K562 (cell line): ENCODE results near the gene PREX1. TPM values are rescaled to one million over a fixed set of nuclear protein-coding genes. Genes with fewer than 3 reads are reported as not detected.

Experiments used
- BHLHE40 ChIP-seq: IDR thresholded peaks from 2 replicates; pipeline ENCODE4 v1.6.1; 2011; ENCODE audit warnings: low read length, improper control_type of control experiment
- CREB1 ChIP-seq, 2 experiments: sonication (generic) in 1 of 2; formaldehyde crosslinking in 1 of 2; IDR thresholded peaks; 2 replicates each; pipeline versions ENCODE4 v1.6.1 to v1.8.0; 2012 to 2022; ENCODE audit warnings: inconsistent platforms in 1 of 2, mild to moderate bottlenecking in 1 of 2, missing genetic modification reagents in 1 of 2, moderate library complexity in 1 of 2
- GATAD2B ChIP-seq: fragments of 450-650 bp; IDR thresholded peaks from 2 replicates; pipeline ENCODE4 v1.6.1; 2017; ENCODE audit warnings: mild to moderate bottlenecking, borderline replicate concordance
- PRPF4 ChIP-seq: fragments of 200-400 bp; formaldehyde crosslinking; IDR thresholded peaks from one replicate; pipeline ENCODE4 v1.6.1; 2017; ENCODE audit warnings: low read length, low read depth, mild to moderate bottlenecking; ENCODE audit not compliant: insufficient read depth, poor library complexity, severe bottlenecking
- RBM39 ChIP-seq: fragments of 200-400 bp; formaldehyde crosslinking; optimal IDR thresholded peaks from 2 replicates; pipeline ENCODE3; 2018; ENCODE audit warnings: low read depth, low read length
- REST ChIP-seq, 2 experiments: fragments of 450-650 bp; formaldehyde crosslinking in 1 of 2; IDR thresholded peaks; 2 replicates each; pipeline versions ENCODE4 v1.4.0 to v1.6.1; 2014 to 2020; ENCODE audit warnings: mild to moderate bottlenecking in 2 of 2, borderline replicate concordance in 1 of 2, low read depth in 1 of 2
- XRCC5 ChIP-seq: fragments of 200-400 bp; formaldehyde crosslinking; IDR thresholded peaks from 2 replicates; pipeline ENCODE4 v1.6.1; 2017; ENCODE audit warnings: low read depth, mild to moderate bottlenecking, low read length
- ZBTB1 ChIP-seq: sonication (generic); formaldehyde crosslinking; IDR thresholded peaks from 2 replicates; pipeline ENCODE4 v1.8.1; 2023; ENCODE audit warnings: missing genetic modification reagents, low read depth, mild to moderate bottlenecking, borderline replicate concordance
- ZNF143 ChIP-seq: sonication (generic); formaldehyde crosslinking; IDR thresholded peaks from 2 replicates; pipeline ENCODE4 v1.9.0; 2022; ENCODE audit warnings: mild to moderate bottlenecking, missing genetic modification reagents
- polyA plus RNA-seq, 8 experiments: library from polyadenylated mRNA; depleted of rRNA in 4 of 8; stranded (reverse) in 5 of 8; unstranded in 3 of 8; fragments of >200 nt; fragmentation: Nextera tagmentation in 2 of 8; fragmentation: Illumina TruSeq in 1 of 8; extraction: Ambion mirVana in 2 of 8; extraction: Trizol in 1 of 8; gene quantifications; 2 replicates each; pipeline versions ENCODE4 v1.2.1 to v1.2.3, GENCODE V29; 2011 to 2014; ENCODE audit warnings: inconsistent platforms in 1 of 8, missing spikeins in 1 of 8
- total RNA-seq, 7 experiments: library from RNA; depleted of rRNA in 6 of 7; stranded (reverse); fragments of >200 nt in 6 of 7; fragmentation: Illumina TruSeq in 2 of 7; extraction: Trizol in 2 of 7; gene quantifications; 2 replicates each; pipeline versions ENCODE4 v1.2.1 to v1.2.3, GENCODE V29; 2011 to 2021; ENCODE audit warnings: low replicate concordance in 1 of 7
- TF ChIP-seq, protein P1 (sequence below): fragments of 450-650 bp; IDR thresholded peaks from 2 replicates; pipeline ENCODE4 v1.6.1; 2018; ENCODE audit not compliant: partially characterized antibody
- TF ChIP-seq, protein P2 (sequence below): fragments of 450-650 bp; IDR thresholded peaks from 2 replicates; pipeline ENCODE4 v1.6.1; 2016; ENCODE audit warnings: mild to moderate bottlenecking

The PREX1 gene
- total and polyA plus RNA-seq, 9 of the 15 experiments (the other 6 are each of a cell fraction or from before 2014, with no cell fraction given) = 0.37 to 10.4 (median 4.8) TPM

- TF ChIP-seq REST (IDR thresholded peaks at IDR 0.05; ENCODE audit: borderline replicate concordance) (peak; percentile 61), REST (CRISPR knock-in tag; IDR thresholded peaks at IDR 0.05; ENCODE audit: low read depth) (no peak), RBM39 (peak; percentile 66), ZBTB1 (CRISPR knock-in tag) (no peak), CREB1 (IDR thresholded peaks at IDR 0.05) (no peak), CREB1 (CRISPR knock-in tag; IDR thresholded peaks at IDR 0.05) (no peak), XRCC5 (peak; percentile 54; the same call in 1 of the 2 replicates), GATAD2B (no peak), BHLHE40 (peak; percentile 40), ZNF143 (CRISPR knock-in tag) (no peak), PRPF4 (no peak)
- TF ChIP-seq, protein P1, sequence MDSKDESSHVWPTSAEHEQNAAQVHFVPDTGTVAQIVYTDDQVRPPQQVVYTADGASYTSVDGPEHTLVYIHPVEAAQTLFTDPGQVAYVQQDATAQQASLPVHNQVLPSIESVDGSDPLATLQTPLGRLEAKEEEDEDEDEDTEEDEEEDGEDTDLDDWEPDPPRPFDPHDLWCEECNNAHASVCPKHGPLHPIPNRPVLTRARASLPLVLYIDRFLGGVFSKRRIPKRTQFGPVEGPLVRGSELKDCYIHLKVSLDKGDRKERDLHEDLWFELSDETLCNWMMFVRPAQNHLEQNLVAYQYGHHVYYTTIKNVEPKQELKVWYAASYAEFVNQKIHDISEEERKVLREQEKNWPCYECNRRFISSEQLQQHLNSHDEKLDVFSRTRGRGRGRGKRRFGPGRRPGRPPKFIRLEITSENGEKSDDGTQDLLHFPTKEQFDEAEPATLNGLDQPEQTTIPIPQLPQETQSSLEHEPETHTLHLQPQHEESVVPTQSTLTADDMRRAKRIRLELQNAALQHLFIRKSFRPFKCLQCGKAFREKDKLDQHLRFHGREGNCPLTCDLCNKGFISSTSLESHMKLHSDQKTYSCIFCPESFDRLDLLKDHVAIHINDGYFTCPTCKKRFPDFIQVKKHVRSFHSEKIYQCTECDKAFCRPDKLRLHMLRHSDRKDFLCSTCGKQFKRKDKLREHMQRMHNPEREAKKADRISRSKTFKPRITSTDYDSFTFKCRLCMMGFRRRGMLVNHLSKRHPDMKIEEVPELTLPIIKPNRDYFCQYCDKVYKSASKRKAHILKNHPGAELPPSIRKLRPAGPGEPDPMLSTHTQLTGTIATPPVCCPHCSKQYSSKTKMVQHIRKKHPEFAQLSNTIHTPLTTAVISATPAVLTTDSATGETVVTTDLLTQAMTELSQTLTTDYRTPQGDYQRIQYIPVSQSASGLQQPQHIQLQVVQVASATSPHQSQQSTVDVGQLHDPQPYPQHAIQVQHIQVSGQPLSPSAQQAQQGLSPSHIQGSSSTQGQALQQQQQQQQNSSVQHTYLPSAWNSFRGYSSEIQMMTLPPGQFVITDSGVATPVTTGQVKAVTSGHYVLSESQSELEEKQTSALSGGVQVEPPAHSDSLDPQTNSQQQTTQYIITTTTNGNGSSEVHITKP = peak; percentile 40
- TF ChIP-seq, protein P2, sequence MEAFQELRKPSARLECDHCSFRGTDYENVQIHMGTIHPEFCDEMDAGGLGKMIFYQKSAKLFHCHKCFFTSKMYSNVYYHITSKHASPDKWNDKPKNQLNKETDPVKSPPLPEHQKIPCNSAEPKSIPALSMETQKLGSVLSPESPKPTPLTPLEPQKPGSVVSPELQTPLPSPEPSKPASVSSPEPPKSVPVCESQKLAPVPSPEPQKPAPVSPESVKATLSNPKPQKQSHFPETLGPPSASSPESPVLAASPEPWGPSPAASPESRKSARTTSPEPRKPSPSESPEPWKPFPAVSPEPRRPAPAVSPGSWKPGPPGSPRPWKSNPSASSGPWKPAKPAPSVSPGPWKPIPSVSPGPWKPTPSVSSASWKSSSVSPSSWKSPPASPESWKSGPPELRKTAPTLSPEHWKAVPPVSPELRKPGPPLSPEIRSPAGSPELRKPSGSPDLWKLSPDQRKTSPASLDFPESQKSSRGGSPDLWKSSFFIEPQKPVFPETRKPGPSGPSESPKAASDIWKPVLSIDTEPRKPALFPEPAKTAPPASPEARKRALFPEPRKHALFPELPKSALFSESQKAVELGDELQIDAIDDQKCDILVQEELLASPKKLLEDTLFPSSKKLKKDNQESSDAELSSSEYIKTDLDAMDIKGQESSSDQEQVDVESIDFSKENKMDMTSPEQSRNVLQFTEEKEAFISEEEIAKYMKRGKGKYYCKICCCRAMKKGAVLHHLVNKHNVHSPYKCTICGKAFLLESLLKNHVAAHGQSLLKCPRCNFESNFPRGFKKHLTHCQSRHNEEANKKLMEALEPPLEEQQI = peak; percentile 31; the same call in 1 of the 2 replicates
Measured at GRCh38 chr20:48620507-48621375, 207.1 kb downstream of the PREX1 start (continued).
